Measurements from ENCODE around the gene NRDE2.
A peak's percentile ranks its signal among the peaks of the same experiment; 100 is the strongest.

Gene NRDE2

GRCh38 chr14:90296641-90297040 is 35.1 kb downstream of the NRDE2 start:
- no peak for DNase-seq (ENCODE audit: low read depth)

- DNase-seq (ENCODE audit: low read depth): no peak
These were observed 35.7 kb downstream of the NRDE2 start for GRCh38 chr14:90295870-90296516.

- no peak for DNase-seq (ENCODE audit: low read depth)
These were observed 36.9 kb downstream of the NRDE2 start for GRCh38 chr14:90294872-90295271.

- DNase-seq (ENCODE audit: low read depth): no peak
These were observed 37.7 kb downstream of the NRDE2 start for GRCh38 chr14:90293766-90294730.

- no peak for DNase-seq (ENCODE audit: low read depth)
These were observed 40.0 kb downstream of the NRDE2 start for GRCh38 chr14:90291699-90292098.

GRCh38 chr14:90290337-90291011 is 41.3 kb downstream of the NRDE2 start:
- DNase-seq (ENCODE audit: low read depth): no peak

GRCh38 chr14:90288651-90289355 is 42.9 kb downstream of the NRDE2 start:
- DNase-seq (ENCODE audit: low read depth): no peak

GRCh38 chr14:90287791-90288190 is 44.0 kb downstream of the NRDE2 start:
- no peak for DNase-seq (ENCODE audit: low read depth)

- no peak for DNase-seq (ENCODE audit: low read depth)
These were observed 50.0 kb downstream of the NRDE2 start for GRCh38 chr14:90281756-90282155.

- peak; percentile 60 for DNase-seq (ENCODE audit: low read depth)
These were observed 50.5 kb downstream of the NRDE2 start for GRCh38 chr14:90281261-90281660.

GRCh38 chr14:90280096-90280495 is 51.6 kb downstream of the NRDE2 start:
- no peak for DNase-seq (ENCODE audit: low read depth)

- DNase-seq (ENCODE audit: low read depth): no peak
These were observed 53.3 kb downstream of the NRDE2 start for GRCh38 chr14:90278199-90279175.

GRCh38 chr14:90277581-90278198 is 54.1 kb downstream of the NRDE2 start:
- no peak for DNase-seq (ENCODE audit: low read depth)

GRCh38 chr14:90276646-90277367 is 54.9 kb downstream of the NRDE2 start:
- DNase-seq (ENCODE audit: low read depth): no peak

GRCh38 chr14:90275820-90276219 is 55.9 kb downstream of the NRDE2 start:
- DNase-seq (ENCODE audit: low read depth): peak; percentile 70

GRCh38 chr14:90275458-90275814 is 56.3 kb downstream of the NRDE2 start:
- no peak for DNase-seq (ENCODE audit: low read depth)

- DNase-seq (ENCODE audit: low read depth): peak; percentile 78
These were observed 56.8 kb downstream of the NRDE2 start for GRCh38 chr14:90274808-90275457.

GRCh38 chr14:90274019-90274418 is 57.7 kb downstream of the NRDE2 start:
- DNase-seq (ENCODE audit: low read depth): no peak

GRCh38 chr14:90273532-90273931 is 58.2 kb downstream of the NRDE2 start:
- no peak for DNase-seq (ENCODE audit: low read depth)
